ENCODE data around the gene LMAN1L.

GRCh38 chr15:74767167-74768098 lies 45.2 kb upstream of the LMAN1L start:
- TF ChIP-seq EZH2 (IDR thresholded peaks at IDR 0.05; ENCODE audit: insufficient read depth, poor library complexity, severe bottlenecking) (no peak), EZH2phosphoT487 (IDR thresholded peaks at IDR 0.05; ENCODE audit: insufficient read depth, low read depth) (no peak)

All from GM23248 (cell line).